Mammary epithelial cell (primary cell): ENCODE data around the gene GKN2.

Experiments used
- EZH2 ChIP-seq: IDR thresholded peaks from 2 replicates; pipeline ENCODE4 v1.6.1; 2012; ENCODE audit warnings: low read length, inconsistent platforms, borderline replicate concordance
- TF ChIP-seq, protein P1 (sequence below), 2 donors: IDR thresholded peaks in 1 of 2; conservative IDR thresholded peaks in 1 of 2; 2 replicates each; pipeline ENCODE4 v1.5.1; 2011 to 2012; ENCODE audit warnings: inconsistent platforms in 2 of 2, low read length in 2 of 2, mild to moderate bottlenecking in 2 of 2, control low read depth in 1 of 2, low read depth in 1 of 2; ENCODE audit not compliant: insufficient read depth in 1 of 2; ENCODE audit errors: extremely low read depth in 1 of 2

DNA sequence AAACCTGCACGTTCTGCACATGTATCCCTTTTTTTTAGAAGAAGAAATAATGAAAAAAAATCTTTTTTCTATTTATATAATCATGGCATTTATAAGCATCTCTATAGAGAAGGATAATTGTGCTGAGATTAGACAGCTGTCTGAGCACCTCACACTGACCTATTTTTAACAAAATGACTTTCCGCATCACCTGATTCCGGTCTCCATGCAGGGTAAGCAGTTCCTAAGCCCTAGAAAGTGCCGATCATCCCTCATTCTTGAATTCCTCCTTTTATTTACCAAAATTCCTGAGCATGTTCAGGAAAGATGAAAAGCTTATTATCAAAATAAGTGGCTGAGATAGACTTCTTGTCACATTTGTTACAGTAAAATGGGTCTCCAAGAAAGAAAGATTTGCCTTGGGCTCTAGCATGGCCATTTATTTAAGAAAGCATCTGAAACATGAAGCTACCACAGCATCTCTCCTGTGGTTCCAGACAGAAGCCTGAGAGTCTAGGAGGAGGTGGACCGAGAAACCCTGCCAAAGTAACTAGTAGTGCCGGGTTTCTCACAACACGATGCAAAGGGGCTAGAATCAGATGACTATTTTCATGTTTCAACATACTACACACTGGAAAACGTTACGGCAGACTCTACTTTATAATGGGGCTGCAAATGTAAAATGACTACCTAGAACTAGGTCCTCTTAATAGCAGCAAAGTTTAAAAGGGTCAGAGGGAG is 22.4 kb upstream of the GKN2 start:
- TF ChIP-seq, protein P1, sequence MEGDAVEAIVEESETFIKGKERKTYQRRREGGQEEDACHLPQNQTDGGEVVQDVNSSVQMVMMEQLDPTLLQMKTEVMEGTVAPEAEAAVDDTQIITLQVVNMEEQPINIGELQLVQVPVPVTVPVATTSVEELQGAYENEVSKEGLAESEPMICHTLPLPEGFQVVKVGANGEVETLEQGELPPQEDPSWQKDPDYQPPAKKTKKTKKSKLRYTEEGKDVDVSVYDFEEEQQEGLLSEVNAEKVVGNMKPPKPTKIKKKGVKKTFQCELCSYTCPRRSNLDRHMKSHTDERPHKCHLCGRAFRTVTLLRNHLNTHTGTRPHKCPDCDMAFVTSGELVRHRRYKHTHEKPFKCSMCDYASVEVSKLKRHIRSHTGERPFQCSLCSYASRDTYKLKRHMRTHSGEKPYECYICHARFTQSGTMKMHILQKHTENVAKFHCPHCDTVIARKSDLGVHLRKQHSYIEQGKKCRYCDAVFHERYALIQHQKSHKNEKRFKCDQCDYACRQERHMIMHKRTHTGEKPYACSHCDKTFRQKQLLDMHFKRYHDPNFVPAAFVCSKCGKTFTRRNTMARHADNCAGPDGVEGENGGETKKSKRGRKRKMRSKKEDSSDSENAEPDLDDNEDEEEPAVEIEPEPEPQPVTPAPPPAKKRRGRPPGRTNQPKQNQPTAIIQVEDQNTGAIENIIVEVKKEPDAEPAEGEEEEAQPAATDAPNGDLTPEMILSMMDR (conservative IDR thresholded peaks at IDR 0.05 in 1 of 2, IDR thresholded peaks at IDR 0.05 in 1 of 2; ENCODE audit: extremely low read depth in 1 of 2, insufficient read depth in 1 of 2, low read depth in 1 of 2, low read length in 2 of 2), result no peak
- no peak for TF ChIP-seq EZH2
